Left ventricle myocardium inferior (tissue), 1 donor: ENCODE results near the gene SCFD2. TPM values are rescaled to one million over a fixed set of nuclear protein-coding genes. Genes with fewer than 3 reads are reported as not detected.
"Not testable (repeated sequence)": the region's sequence is repeated elsewhere in the genome, so short reads cannot be mapped to it uniquely, and the experiment has no call there.

Experiments
- DNase-seq: peaks from one replicate; pipeline ENCODE4 v3.0.0-alpha.2; 2020
- H3K27ac ChIP-seq: fragments of 200-600 bp; replicated peaks from 2 replicates; pipeline ENCODE4 v1.8.0; 2021
- H3K27me3 ChIP-seq: fragments of 200-600 bp; 2 replicates; pipeline ENCODE4 v1.8.0; 2021; ENCODE audit warnings: low read depth
- H3K36me3 ChIP-seq: fragments of 200-600 bp; 2 replicates; pipeline ENCODE4 v1.8.0; 2021
- H3K4me1 ChIP-seq: fragments of 200-600 bp; 2 replicates; pipeline ENCODE4 v1.8.0; 2021
- H3K4me3 ChIP-seq: fragments of 200-600 bp; 2 replicates; pipeline ENCODE4 v1.8.0; 2021; ENCODE audit warnings: mild to moderate bottlenecking, moderate library complexity
- H3K9me3 ChIP-seq: fragments of 200-600 bp; replicated peaks from 2 replicates; pipeline ENCODE4 v1.8.0; 2021
- CTCF ChIP-seq: fragments of 200-600 bp; IDR thresholded peaks from 2 replicates; pipeline ENCODE4 v1.8.0; 2021; ENCODE audit warnings: antibody characterized with exemption, mild to moderate bottlenecking, borderline replicate concordance
- intact Hi-C: fragments of 100-400 bp; cut with micrococcal nuclease; formaldehyde crosslinking; loops from one replicate; pipeline ENCODE4 v1.11.0; 2022
- total RNA-seq: library from RNA; stranded (reverse); fragmentation: NEBNext Ultra II Directional; extraction: Animal tissue kit (Norgen Biotek cat#: 25700); gene quantifications from one replicate; pipeline ENCODE4 v1.2.1, GENCODE V29; 2021
- donor health status: DM: no; HTN: yes; CAD: no; lungs with severe emphysema.

The SCFD2 gene
- total RNA-seq, 1 donor from 2014 or later = 9.3 TPM

- intact Hi-C loops = no loop called here
These were observed 59.1 kb downstream of the SCFD2 start for GRCh38 chr4:53306729-53307128.

GRCh38 chr4:53292209-53292608 is 73.7 kb downstream of the SCFD2 start:
- intact Hi-C loops, H3K36me3 ChIP-seq, H3K4me3 ChIP-seq, H3K4me1 ChIP-seq, DNase-seq, H3K27me3 ChIP-seq, H3K27ac ChIP-seq: not testable (repeated sequence)
- peaks cover 80% of the 10 kb centered on the region for H3K9me3 ChIP-seq

More at GRCh38 chr4:53306729-53307128, 59.1 kb downstream of the SCFD2 start:
- Histone ChIP-seq H3K4me1 (no peaks in the 10 kb centered on the region), H3K27ac (no peak overlapping the region), H3K9me3 (peaks cover 6% of the 10 kb centered on the region), H3K36me3 (peaks cover 7% of the 10 kb centered on the region), H3K4me3 (no peak overlapping the region), H3K27me3 (no peaks in the 10 kb centered on the region)
- TF ChIP-seq CTCF = no peak
- DNase-seq = no peak

- H3K9me3 ChIP-seq = no peaks in the 10 kb centered on the region
- no peak overlapping the region for H3K27ac ChIP-seq
- intact Hi-C loops = no loop called here
- no peak for DNase-seq
- no peak for TF ChIP-seq CTCF
- peaks cover 11% of the 10 kb centered on the region for H3K36me3 ChIP-seq
- no peak overlapping the region for H3K4me3 ChIP-seq
- H3K4me1 ChIP-seq = no peaks in the 10 kb centered on the region
- no peaks in the 10 kb centered on the region for H3K27me3 ChIP-seq
These were observed 84.4 kb downstream of the SCFD2 start for GRCh38 chr4:53281438-53281837.

GRCh38 chr4:53280846-53281245 is 85.0 kb downstream of the SCFD2 start:
- H3K36me3 ChIP-seq = peaks cover 11% of the 10 kb centered on the region
- no peak overlapping the region for H3K27ac ChIP-seq
- intact Hi-C loops = no loop called here
- no peak for TF ChIP-seq CTCF
- no peaks in the 10 kb centered on the region for H3K27me3 ChIP-seq
- no peak for DNase-seq
- H3K4me3 ChIP-seq = no peak overlapping the region
- no peaks in the 10 kb centered on the region for H3K9me3 ChIP-seq
- H3K4me1 ChIP-seq = no peaks in the 10 kb centered on the region

GRCh38 chr4:53274609-53275268 is 91.1 kb downstream of the SCFD2 start:
- Histone ChIP-seq H3K9me3 (no peaks in the 10 kb centered on the region), H3K36me3 (peaks cover 11% of the 10 kb centered on the region), H3K4me1 (no peaks in the 10 kb centered on the region), H3K4me3 (no peak overlapping the region), H3K27me3 (no peaks in the 10 kb centered on the region), H3K27ac (no peak overlapping the region)
- TF ChIP-seq CTCF = no peak
- DNase-seq = no peak
- intact Hi-C loops = no loop called here

- Histone ChIP-seq H3K36me3 (peaks cover 11% of the 10 kb centered on the region), H3K27me3 (no peaks in the 10 kb centered on the region), H3K27ac (no peak overlapping the region), H3K9me3 (no peaks in the 10 kb centered on the region), H3K4me3 (no peak overlapping the region), H3K4me1 (no peaks in the 10 kb centered on the region)
- no peak for TF ChIP-seq CTCF
- intact Hi-C loops = no loop called here
- DNase-seq = no peak
These were observed 92.1 kb downstream of the SCFD2 start for GRCh38 chr4:53273726-53274125.
